Thymus (tissue), 11 donors: Measurements from ENCODE around the gene PRKRA. TPM values are rescaled to one million over a fixed set of nuclear protein-coding genes. Genes with fewer than 3 reads are reported as not detected.
A peak's percentile ranks its signal among the peaks of the same experiment; 100 is the strongest.

Source experiments
- DNase-seq, 9 donors: peaks; one replicate each; pipeline ENCODE4 v3.0.0-alpha.2; 2013; ENCODE audit warnings: low spot score in 9 of 9, low read depth in 6 of 9, missing footprints in 1 of 9
- H3K27ac ChIP-seq, 2 donors: one replicate each; pipeline ENCODE4 v1.5.1; 2013; ENCODE audit warnings: control low read depth in 1 of 2, low read depth in 1 of 2, low read length in 1 of 2, mild to moderate bottlenecking in 1 of 2, moderate library complexity in 1 of 2
- H3K27me3 ChIP-seq, 2 donors: one replicate each; pipeline ENCODE4 v1.5.1; 2013; ENCODE audit warnings: low read length in 1 of 2; ENCODE audit not compliant: control insufficient read depth in 2 of 2, insufficient read depth in 1 of 2
- H3K36me3 ChIP-seq, 2 donors: one replicate each; pipeline ENCODE4 v1.5.1; 2013; ENCODE audit warnings: low read length in 1 of 2, mild to moderate bottlenecking in 1 of 2, moderate library complexity in 1 of 2; ENCODE audit not compliant: control insufficient read depth in 2 of 2, insufficient read depth in 2 of 2
- H3K4me1 ChIP-seq, 2 donors: one replicate each; pipeline ENCODE4 v1.5.1; 2013; ENCODE audit warnings: low read length in 2 of 2; ENCODE audit not compliant: control insufficient read depth in 2 of 2, insufficient read depth in 2 of 2
- H3K4me3 ChIP-seq, 2 donors: one replicate each; pipeline ENCODE4 v1.5.1; 2013; ENCODE audit warnings: low read length in 2 of 2, control low read depth in 1 of 2, mild to moderate bottlenecking in 1 of 2
- H3K9me3 ChIP-seq, 2 donors: one replicate each; pipeline ENCODE4 v1.5.1; 2013; ENCODE audit warnings: low read length in 1 of 2, mild to moderate bottlenecking in 1 of 2; ENCODE audit not compliant: control insufficient read depth in 2 of 2, insufficient read depth in 1 of 2
- WGBS: extraction: QIAGEN DNeasy Blood & Tissue Kit; methylation state at CpG from one replicate; pipeline ENCODE4 v1.1.7; 2013; 5-methylcytosine and 5-hydroxymethylcytosine counted together
- polyA plus RNA-seq: library from polyadenylated mRNA; stranded (reverse); fragments of 200-250 nt; gene quantifications from one replicate; pipeline ENCODE4 v1.2.3, GENCODE V29; 2013
- total RNA-seq: library from RNA; stranded (reverse); fragments of 120-200 nt; gene quantifications from one replicate; pipeline ENCODE4 v1.2.4, GENCODE V29; 2013
- donor health status: healthy.

Gene PRKRA
- total and polyA plus RNA-seq, 2 donors = 35.3 to 65.4 TPM

GRCh38 chr2:178482437-178482836, 31.5 kb upstream of the PRKRA start:
- Histone ChIP-seq H3K36me3 (no peaks in the 10 kb centered on the region), H3K27ac (no peak overlapping the region), H3K27me3 (peaks cover 0 to 2% of the 10 kb centered on the region in 2 donors), H3K4me3 (no peak overlapping the region), H3K4me1 (peaks cover 17 to 18% of the 10 kb centered on the region in 2 donors), H3K9me3 (no peaks in the 10 kb centered on the region)
- DNase-seq = no peak
- WGBS = 98% methylated on average over 4 of the region's 4 CpGs

- Histone ChIP-seq H3K4me1 (peaks cover 17 to 18% of the 10 kb centered on the region in 2 donors), H3K27me3 (peaks cover 0 to 2% of the 10 kb centered on the region in 2 donors), H3K4me3 (peak within 1 kb of the TSS; percentile 63 to 66), H3K36me3 (no peaks in the 10 kb centered on the region), H3K27ac (peak within 1 kb of the TSS; percentile 84 to 95), H3K9me3 (no peaks in the 10 kb centered on the region)
- WGBS = under 1% methylated on average over 92 of the region's 92 CpGs
- peak in 8 of 9 donors; percentile 24 to 79 (median 56) for DNase-seq
Measured at GRCh38 chr2:178480227-178481181, 29.5 kb upstream of the PRKRA start, which contains the start of gene PLEKHA3. Gene PLEKHA3 (plus strand): TSS chr2:178480457. CDS start chr2:178480870, 413 bp downstream.

GRCh38 chr2:178479758-178480226, 28.8 kb upstream of the PRKRA start:
- H3K36me3 ChIP-seq = no peaks in the 10 kb centered on the region
- H3K4me1 ChIP-seq = peaks cover 17 to 18% of the 10 kb centered on the region in 2 donors
- DNase-seq = peak in 1 of 9 donors; percentile 30
- H3K4me3 ChIP-seq = peak overlapping the region; percentile 63 to 66
- H3K9me3 ChIP-seq = no peaks in the 10 kb centered on the region
- H3K27ac ChIP-seq = peak overlapping the region; percentile 67 to 84
- WGBS = 36% methylated on average over 19 of the region's 19 CpGs
- H3K27me3 ChIP-seq = peaks cover 0 to 2% of the 10 kb centered on the region in 2 donors

- DNase-seq = peak in 1 of 9 donors; percentile 20
- H3K4me3 ChIP-seq = peak overlapping the region; percentile 58 to 71
- no peaks in the 10 kb centered on the region for H3K9me3 ChIP-seq
- H3K36me3 ChIP-seq = no peaks in the 10 kb centered on the region
- H3K27me3 ChIP-seq = peaks cover 0 to 2% of the 10 kb centered on the region in 2 donors
- H3K27ac ChIP-seq = peak overlapping the region in 1 of 2 donors; percentile 95
- 58% methylated on average over 4 of the region's 4 CpGs for WGBS
- peaks cover 17 to 18% of the 10 kb centered on the region in 2 donors for H3K4me1 ChIP-seq
Measured at GRCh38 chr2:178479275-178479616, 28.3 kb upstream of the PRKRA start.

GRCh38 chr2:178478439-178479274, 27.7 kb upstream of the PRKRA start, which contains the start of gene FKBP7:
Gene FKBP7 (minus strand): TSS chr2:178478600. CDS start chr2:178478499, 101 bp downstream.
- peak; percentile 66 to 93 (median 77) for DNase-seq
- Histone ChIP-seq H3K36me3 (no peaks in the 10 kb centered on the region), H3K27ac (peak within 1 kb of the TSS; percentile 95), H3K9me3 (no peaks in the 10 kb centered on the region), H3K27me3 (peaks cover 0 to 2% of the 10 kb centered on the region in 2 donors), H3K4me3 (peak within 1 kb of the TSS; percentile 58 to 71), H3K4me1 (peaks cover 17 to 18% of the 10 kb centered on the region in 2 donors)
- under 1% methylated on average over 56 of the region's 56 CpGs for whole genome bisulfite sequencing

- Histone ChIP-seq H3K4me3 (peak overlapping the region; percentile 58 to 71), H3K36me3 (no peaks in the 10 kb centered on the region), H3K27me3 (peaks cover 0 to 2% of the 10 kb centered on the region in 2 donors), H3K4me1 (peaks cover 17 to 18% of the 10 kb centered on the region in 2 donors), H3K9me3 (no peaks in the 10 kb centered on the region), H3K27ac (peak overlapping the region; percentile 95)
- peak in 1 of 9 donors; percentile 34 for DNase-seq
- WGBS = under 1% methylated on average over 10 of the region's 10 CpGs
Measured at GRCh38 chr2:178478130-178478438, 27.1 kb upstream of the PRKRA start.

- peak overlapping the region in 1 of 2 donors; percentile 95 for H3K27ac ChIP-seq
- DNase-seq = peak in 2 of 9 donors; percentile 8 to 31
- peak overlapping the region; percentile 58 to 71 for H3K4me3 ChIP-seq
- peaks cover 14 to 17% of the 10 kb centered on the region in 2 donors for H3K4me1 ChIP-seq
- H3K27me3 ChIP-seq = peaks cover 0 to 2% of the 10 kb centered on the region in 2 donors
- no peaks in the 10 kb centered on the region for H3K9me3 ChIP-seq
- no peaks in the 10 kb centered on the region for H3K36me3 ChIP-seq
- WGBS = 12% methylated on average over 3 of the region's 3 CpGs
Measured at GRCh38 chr2:178477443-178478129, 26.6 kb upstream of the PRKRA start.

- Histone ChIP-seq H3K4me3 (no peak overlapping the region), H3K9me3 (no peaks in the 10 kb centered on the region), H3K4me1 (peaks cover 7 to 10% of the 10 kb centered on the region in 2 donors), H3K27ac (no peak overlapping the region), H3K36me3 (no peaks in the 10 kb centered on the region), H3K27me3 (peaks cover 0 to 2% of the 10 kb centered on the region in 2 donors)
- DNase-seq = no peak
Measured at GRCh38 chr2:178476477-178476876, 25.5 kb upstream of the PRKRA start.
